Trophoblast cell (in vitro differentiated cells and primary cell): ENCODE results near the gene KIF5A.
"Not testable (repeated sequence)": the region's sequence is repeated elsewhere in the genome, so short reads cannot be mapped to it uniquely, and the experiment has no call there.

Experiments
- DNase-seq, 2 donors: peaks; one replicate each; pipeline ENCODE4 v3.0.0-alpha.2; 2016
- H2AFZ ChIP-seq: 2 replicates; pipeline ENCODE4 v1.6.1; 2013; ENCODE audit warnings: low read length, moderate library complexity, mild to moderate bottlenecking; ENCODE audit not compliant: insufficient read depth, poor library complexity
- H2AK5ac ChIP-seq: 2 replicates; pipeline ENCODE4 v1.6.1; 2013; ENCODE audit warnings: mild to moderate bottlenecking, low read length
- H2BK120ac ChIP-seq: 2 replicates; pipeline ENCODE4 v1.6.1; 2013; ENCODE audit warnings: low read length, mild to moderate bottlenecking, moderate library complexity; ENCODE audit not compliant: insufficient read depth, poor library complexity
- H2BK12ac ChIP-seq: 2 replicates; pipeline ENCODE4 v1.6.1; 2013; ENCODE audit warnings: mild to moderate bottlenecking, low read length, moderate library complexity
- H2BK5ac ChIP-seq: 2 replicates; pipeline ENCODE4 v1.6.1; 2013; ENCODE audit warnings: low read length, low read depth, moderate library complexity, mild to moderate bottlenecking; ENCODE audit not compliant: poor library complexity
- H3K14ac ChIP-seq: 2 replicates; pipeline ENCODE4 v1.6.1; 2013; ENCODE audit warnings: mild to moderate bottlenecking, low read length
- H3K18ac ChIP-seq: 2 replicates; pipeline ENCODE4 v1.6.1; 2013; ENCODE audit warnings: mild to moderate bottlenecking, low read length
- H3K23ac ChIP-seq: 2 replicates; pipeline ENCODE4 v1.6.1; 2013; ENCODE audit warnings: low read length
- H3K27ac ChIP-seq: 2 replicates; pipeline ENCODE4 v1.5.1; 2013; ENCODE audit warnings: low read depth, mild to moderate bottlenecking, inconsistent platforms, low read length, moderate library complexity
- H3K27me3 ChIP-seq: 2 replicates; pipeline ENCODE4 v1.6.1; 2013; ENCODE audit warnings: inconsistent platforms, mild to moderate bottlenecking, low read length, moderate library complexity; ENCODE audit not compliant: insufficient read depth
- H3K36me3 ChIP-seq, 2 experiments: 1 replicate in 1 of 2; 2 replicates in 1 of 2; pipeline ENCODE4 v1.6.1; 2013; ENCODE audit warnings: low read length in 2 of 2, mild to moderate bottlenecking in 2 of 2, moderate library complexity in 1 of 2; ENCODE audit not compliant: insufficient read depth in 2 of 2, control insufficient read depth in 1 of 2
- H3K4ac ChIP-seq: 2 replicates; pipeline ENCODE4 v1.6.1; 2013; ENCODE audit warnings: low read depth, mild to moderate bottlenecking, low read length, moderate library complexity
- H3K4me1 ChIP-seq, 2 experiments: 1 replicate in 1 of 2; 2 replicates in 1 of 2; pipeline ENCODE4 v1.6.1; 2013; ENCODE audit warnings: low read length in 2 of 2, mild to moderate bottlenecking in 2 of 2, moderate library complexity in 1 of 2; ENCODE audit not compliant: insufficient read depth in 2 of 2, control insufficient read depth in 1 of 2
- H3K4me2 ChIP-seq: 2 replicates; pipeline ENCODE4 v1.6.1; 2013; ENCODE audit warnings: inconsistent platforms, mild to moderate bottlenecking, low read length, moderate library complexity
- H3K4me3 ChIP-seq: 2 replicates; pipeline ENCODE4 v1.5.1; 2013; ENCODE audit warnings: mild to moderate bottlenecking, low read depth, low read length, inconsistent platforms
- H3K79me1 ChIP-seq: one replicate; pipeline ENCODE4 v1.6.1; 2013; ENCODE audit warnings: low read length
- H3K79me2 ChIP-seq: 2 replicates; pipeline ENCODE4 v1.6.1; 2013; ENCODE audit warnings: low read length, mild to moderate bottlenecking; ENCODE audit not compliant: control insufficient read depth, insufficient read depth, poor library complexity
- H3K9ac ChIP-seq: 2 replicates; pipeline ENCODE4 v1.6.1; 2013; ENCODE audit warnings: mild to moderate bottlenecking, low read length
- H3K9me3 ChIP-seq: 2 replicates; pipeline ENCODE4 v1.6.1; 2013; ENCODE audit warnings: low read depth, mild to moderate bottlenecking, control low read depth, inconsistent platforms, low read length; ENCODE audit not compliant: insufficient read depth
- H4K12ac ChIP-seq: 2 replicates; pipeline ENCODE4 v1.6.1; 2013; ENCODE audit warnings: low read depth, mild to moderate bottlenecking, low read length, moderate library complexity
- H4K8ac ChIP-seq: 2 replicates; pipeline ENCODE4 v1.6.1; 2013; ENCODE audit warnings: low read depth, mild to moderate bottlenecking, low read length, moderate library complexity
- H4K91ac ChIP-seq: one replicate; pipeline ENCODE4 v1.6.1; 2013; ENCODE audit warnings: low read depth, mild to moderate bottlenecking, low read length, moderate library complexity
- WGBS: extraction: QIAGEN DNeasy Blood & Tissue Kit; methylation state at CpG from one replicate; pipeline ENCODE4 v1.1.7; 2013; ENCODE audit warnings: missing lambda C conversion rate; ENCODE audit not compliant: insufficient read length, insufficient coverage; ENCODE audit errors: extremely low coverage; 5-methylcytosine and 5-hydroxymethylcytosine counted together

KIF5A gene

DNA sequence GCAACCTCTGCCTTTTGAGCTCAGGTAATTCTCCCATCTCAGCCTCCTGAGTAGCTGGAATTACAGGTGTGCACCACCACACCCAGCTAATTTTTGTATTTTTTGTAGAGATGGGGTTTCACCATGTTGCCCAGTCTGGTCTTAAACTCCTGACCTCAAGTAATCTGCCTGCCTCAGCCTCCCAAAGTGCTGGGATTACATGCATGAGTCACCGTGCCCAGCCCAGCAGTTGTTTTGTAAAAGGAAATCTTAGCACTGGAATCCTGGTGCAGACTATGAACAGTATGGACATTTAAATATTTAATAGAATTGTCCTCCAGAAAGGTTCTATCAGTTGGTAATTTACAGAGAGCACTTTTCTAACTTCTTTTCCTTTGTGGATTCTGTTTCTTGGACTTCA, 11.3 kb downstream of the KIF5A start:
- H3K14ac ChIP-seq, result not testable (repeated sequence)

DNA sequence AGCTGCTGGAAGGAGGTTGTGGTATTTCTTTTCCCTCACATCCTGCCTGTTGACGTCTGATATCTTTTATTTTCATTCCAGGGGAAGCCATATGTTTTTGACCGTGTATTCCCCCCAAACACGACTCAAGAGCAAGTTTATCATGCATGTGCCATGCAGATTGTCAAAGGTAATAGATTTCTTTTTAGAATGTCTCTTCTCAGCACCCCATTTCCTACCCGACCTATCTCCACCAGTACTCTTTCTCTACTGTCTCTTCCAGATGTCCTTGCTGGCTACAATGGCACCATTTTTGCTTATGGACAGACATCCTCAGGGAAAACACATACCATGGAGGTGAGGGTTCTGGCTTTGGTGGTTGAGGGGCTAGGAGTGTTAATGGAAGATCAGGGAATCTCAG, 13.5 kb downstream of the KIF5A start:
- no peak overlapping the region for H3K4me3 ChIP-seq
- no peak overlapping the region for H4K8ac ChIP-seq
- H3K4ac ChIP-seq, result no peak overlapping the region
- no peaks in the 10 kb centered on the region for H3K9me3 ChIP-seq
- H2BK120ac ChIP-seq, result no peak overlapping the region
- WGBS, result no CpG with 5 or more reads among the region's 4 CpGs
- no peaks in the 10 kb centered on the region for H3K79me2 ChIP-seq
- no peak overlapping the region for H3K27ac ChIP-seq
- H3K23ac ChIP-seq, result no peak overlapping the region
- H2BK12ac ChIP-seq, result no peak overlapping the region
- no peak overlapping the region for H2AK5ac ChIP-seq
- DNase-seq, result no peak
- H3K14ac ChIP-seq, result no peak overlapping the region
- H3K36me3 ChIP-seq, result no peaks in the 10 kb centered on the region
- H3K4me2 ChIP-seq, result no peak overlapping the region
- no peak overlapping the region for H3K9ac ChIP-seq
- no peaks in the 10 kb centered on the region for H3K4me1 ChIP-seq
- H3K18ac ChIP-seq, result no peak overlapping the region
- no peak overlapping the region for H4K91ac ChIP-seq
- H3K27me3 ChIP-seq, result no peaks in the 10 kb centered on the region
- H2BK5ac ChIP-seq, result no peak overlapping the region
- no peaks in the 10 kb centered on the region for H3K79me1 ChIP-seq
- H4K12ac ChIP-seq, result no peak overlapping the region
- H2AFZ ChIP-seq, result no peak overlapping the region

More for the DNA sequence above, 11.3 kb downstream of the KIF5A start:
- DNase-seq, H4K8ac ChIP-seq, H3K4me2 ChIP-seq, H3K18ac ChIP-seq, H3K9ac ChIP-seq, H3K4me1 ChIP-seq, H2BK5ac ChIP-seq, H3K4ac ChIP-seq, H2BK120ac ChIP-seq, H3K79me2 ChIP-seq, H2AFZ ChIP-seq, H3K9me3 ChIP-seq, H3K79me1 ChIP-seq, H2BK12ac ChIP-seq, H4K91ac ChIP-seq, H2AK5ac ChIP-seq, H3K27ac ChIP-seq, H3K27me3 ChIP-seq, H3K23ac ChIP-seq, H3K36me3 ChIP-seq, H4K12ac ChIP-seq, H3K4me3 ChIP-seq: not testable (repeated sequence)
- no CpG with 5 or more reads among the region's 1 CpG for WGBS

DNA sequence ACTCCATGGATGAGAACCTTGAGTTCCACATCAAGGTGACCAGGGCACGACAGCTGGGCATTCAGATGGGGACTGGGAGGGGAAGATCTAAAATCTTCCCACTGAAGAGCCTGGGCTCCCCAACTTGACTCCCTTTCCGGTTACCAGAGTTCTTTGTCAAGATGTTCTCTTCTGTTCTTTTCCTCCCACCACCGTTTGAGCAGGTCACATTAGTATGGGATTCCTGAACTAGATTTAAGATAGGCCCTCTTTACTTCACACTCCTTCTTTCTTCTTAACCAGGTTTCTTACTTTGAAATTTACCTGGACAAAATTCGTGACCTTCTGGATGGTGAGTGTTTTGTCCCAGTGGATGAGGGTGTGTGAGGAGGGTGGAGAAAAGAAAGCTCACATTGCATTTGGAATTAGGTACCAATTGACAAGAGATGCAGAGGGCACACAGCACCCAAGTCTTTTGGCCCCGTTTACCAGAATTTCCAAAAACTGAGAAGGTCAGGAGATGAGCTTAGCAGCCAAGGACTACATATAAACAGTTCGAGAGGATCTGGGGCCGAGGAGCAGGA, 14.4 kb downstream of the KIF5A start:
- H3K4ac ChIP-seq, result no peak overlapping the region
- H3K36me3 ChIP-seq, result no peaks in the 10 kb centered on the region
- H2BK120ac ChIP-seq, result no peak overlapping the region
- H3K79me2 ChIP-seq, result no peaks in the 10 kb centered on the region
- no peak overlapping the region for H2AFZ ChIP-seq
- no peak overlapping the region for H2BK5ac ChIP-seq
- no peak overlapping the region for H2BK12ac ChIP-seq
- H4K91ac ChIP-seq, result no peak overlapping the region
- no CpG with 5 or more reads among the region's 7 CpGs for WGBS
- H3K9ac ChIP-seq, result no peak overlapping the region
- H3K27ac ChIP-seq, result no peak overlapping the region
- no peak overlapping the region for H4K8ac ChIP-seq
- no peak overlapping the region for H3K23ac ChIP-seq
- H3K4me1 ChIP-seq, result no peaks in the 10 kb centered on the region
- no peak overlapping the region for H3K18ac ChIP-seq
- H3K79me1 ChIP-seq, result no peaks in the 10 kb centered on the region
- H2AK5ac ChIP-seq, result no peak overlapping the region
- H3K27me3 ChIP-seq, result no peaks in the 10 kb centered on the region
- no peak overlapping the region for H3K4me2 ChIP-seq
- no peak overlapping the region for H3K14ac ChIP-seq
- DNase-seq, result no peak
- no peak overlapping the region for H3K4me3 ChIP-seq
- no peaks in the 10 kb centered on the region for H3K9me3 ChIP-seq
- H4K12ac ChIP-seq, result no peak overlapping the region

DNA sequence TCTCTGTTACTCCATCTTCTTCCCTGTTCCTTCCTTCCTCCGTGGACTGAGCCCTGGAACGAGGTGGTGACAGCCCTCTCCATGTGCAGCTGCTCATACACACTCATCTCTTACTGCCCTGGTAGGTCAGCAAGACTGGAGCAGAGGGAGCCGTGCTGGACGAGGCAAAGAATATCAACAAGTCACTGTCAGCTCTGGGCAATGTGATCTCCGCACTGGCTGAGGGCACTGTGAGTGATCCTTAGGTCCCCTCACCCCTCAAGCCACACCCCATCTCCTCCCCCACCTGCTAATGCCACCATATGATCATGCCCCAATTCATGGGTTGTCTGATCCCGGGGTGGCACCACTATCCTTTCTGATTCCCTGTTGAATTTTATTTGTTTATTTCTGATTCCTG, 19.0 kb downstream of the KIF5A start:
- H3K4me1 ChIP-seq, result no peaks in the 10 kb centered on the region
- no peak overlapping the region for H3K23ac ChIP-seq
- H3K36me3 ChIP-seq, result no peaks in the 10 kb centered on the region
- DNase-seq, result no peak
- no peak overlapping the region for H2AFZ ChIP-seq
- WGBS, result no CpG with 5 or more reads among the region's 6 CpGs
- no peak overlapping the region for H3K9ac ChIP-seq
- H2BK12ac ChIP-seq, result no peak overlapping the region
- H2AK5ac ChIP-seq, result no peak overlapping the region
- H4K91ac ChIP-seq, result no peak overlapping the region
- no peak overlapping the region for H4K8ac ChIP-seq
- H3K79me2 ChIP-seq, result no peaks in the 10 kb centered on the region
- H3K4ac ChIP-seq, result no peak overlapping the region
- H2BK5ac ChIP-seq, result no peak overlapping the region
- H3K4me2 ChIP-seq, result no peak overlapping the region
- H2BK120ac ChIP-seq, result no peak overlapping the region
- H3K14ac ChIP-seq, result no peak overlapping the region
- H3K9me3 ChIP-seq, result peaks cover 3% of the 10 kb centered on the region
- no peak overlapping the region for H3K4me3 ChIP-seq
- H3K27me3 ChIP-seq, result no peaks in the 10 kb centered on the region
- H3K18ac ChIP-seq, result no peak overlapping the region
- no peak overlapping the region for H4K12ac ChIP-seq
- no peaks in the 10 kb centered on the region for H3K79me1 ChIP-seq
- no peak overlapping the region for H3K27ac ChIP-seq
